K562 (cell line): ENCODE data around the gene ESR2. TPM values are rescaled to one million over a fixed set of nuclear protein-coding genes. Genes with fewer than 3 reads are reported as not detected.

Experiments
- ATAC-seq: fragments of 200-7000 bp; cut with Tn5 transposase; 3 replicates; pipeline ENCODE4 v1.9.1; 2020; ENCODE audit warnings: moderate library complexity
- BruUV-seq: library from RNA; stranded (reverse); fragments of 400-500 nt; replicated peaks from 2 replicates; lab custom pipeline; 2021; lab: Mats Ljungman, UMichigan
- CTCF ChIA-PET: fragments of 300-600 bp; formaldehyde crosslinking; extraction: SDS; loops from one replicate; lab custom pipeline; 2021; ENCODE audit warnings: low intra/inter-chr PET ratio; lab: Yijun Ruan, JAX
- POLR2A ChIA-PET: fragments of 300-600, 350-650 bp; sonication (Branson Sonifier 250); formaldehyde crosslinking; extraction: SDS; loops from one replicate; lab custom pipeline; 2021; ENCODE audit warnings: antibody characterized with exemption, inconsistent platforms; lab: Yijun Ruan, JAX
- DNase-seq, 4 experiments: peaks; one replicate each; pipeline versions ENCODE4 v3.0.0 to v3.0.0-alpha.2; 2011 to 2018; ENCODE audit warnings: low spot score in 3 of 4, mixed read lengths in 3 of 4; ENCODE audit errors: extremely low read depth in 1 of 4
- FAIRE-seq: peaks from 2 replicates; lab custom pipeline; 2011; peaks lifted over from hg19 to GRCh38; lab: Jason Lieb, UNC
- H2AFZ ChIP-seq: 2 replicates; pipeline ENCODE4 v1.6.0; 2011; ENCODE audit warnings: low read depth, low read length, control low read depth, inconsistent platforms
- H3K27ac ChIP-seq: fragments of 200-600 bp; 3 replicates; pipeline ENCODE4 v1.8.0; 2011; ENCODE audit warnings: low read depth, mild to moderate bottlenecking, control low read depth, inconsistent platforms, low read length, moderate library complexity, mixed read lengths; ENCODE audit errors: extremely low read depth
- H3K27me3 ChIP-seq, 2 experiments: fragments of 300-600 bp in 1 of 2; 2 replicates in 1 of 2; 3 replicates in 1 of 2; pipeline versions ENCODE4 v1.6.0 to v1.8.0; 2011; ENCODE audit warnings: inconsistent platforms in 2 of 2, low read length in 2 of 2, mild to moderate bottlenecking in 1 of 2, mixed read lengths in 1 of 2, moderate library complexity in 1 of 2; ENCODE audit not compliant: control insufficient read depth in 2 of 2, insufficient read depth in 2 of 2
- H3K36me3 ChIP-seq: fragments of 300-600 bp; 3 replicates; pipeline ENCODE4 v1.8.0; 2011; ENCODE audit warnings: mild to moderate bottlenecking, low read length, inconsistent platforms; ENCODE audit not compliant: control insufficient read depth, insufficient read depth
- H3K4me1 ChIP-seq, 2 experiments: fragments of 200-600 bp in 1 of 2; replicated peaks in 1 of 2; 2 replicates in 1 of 2; 3 replicates in 1 of 2; pipeline versions ENCODE4 v1.5.1 to v1.8.0; 2011; ENCODE audit warnings: inconsistent platforms in 2 of 2, low read length in 2 of 2, mild to moderate bottlenecking in 1 of 2, mixed read lengths in 1 of 2, moderate library complexity in 1 of 2; ENCODE audit not compliant: control insufficient read depth in 2 of 2, insufficient read depth in 2 of 2
- H3K4me2 ChIP-seq: 2 replicates; pipeline ENCODE4 v1.6.1; 2011; ENCODE audit warnings: low read length, control low read depth, inconsistent platforms, mixed read lengths; ENCODE audit not compliant: insufficient read depth
- H3K4me3 ChIP-seq: fragments of 200-600 bp; sonication (generic), shearing (Covaris generic); 2 replicates; pipeline ENCODE4 v1.5.1; 2016; ENCODE audit warnings: control low read depth, inconsistent platforms
- H3K79me2 ChIP-seq: fragments of 200-600 bp; 3 replicates; pipeline ENCODE4 v1.8.0; 2011; ENCODE audit warnings: low read length, inconsistent platforms; ENCODE audit not compliant: control insufficient read depth, insufficient read depth
- H3K9ac ChIP-seq, 2 experiments: 2 replicates each; pipeline versions ENCODE4 v1.6.0 to v1.6.1; 2011; ENCODE audit warnings: low read depth in 2 of 2, low read length in 2 of 2, control low read depth in 1 of 2, inconsistent platforms in 1 of 2, mild to moderate bottlenecking in 1 of 2, mixed read lengths in 1 of 2; ENCODE audit not compliant: insufficient read depth in 1 of 2
- H3K9me1 ChIP-seq: one replicate; pipeline ENCODE4 v1.6.0; 2011; ENCODE audit warnings: inconsistent platforms, mild to moderate bottlenecking, low read length, moderate library complexity; ENCODE audit not compliant: control insufficient read depth, insufficient read depth
- H3K9me3 ChIP-seq: replicated peaks from 2 replicates; pipeline ENCODE4 v1.5.1; 2011; ENCODE audit warnings: low read depth, low read length, inconsistent platforms; ENCODE audit not compliant: control insufficient read depth, insufficient read depth
- H4K20me1 ChIP-seq: replicated peaks from 2 replicates; pipeline ENCODE4 v1.6.1; 2011; ENCODE audit warnings: low read length, inconsistent platforms, mixed read lengths; ENCODE audit not compliant: control insufficient read depth, insufficient read depth
- EGR1 ChIP-seq: fragments of 450-650 bp; conservative IDR thresholded peaks from 2 replicates; pipeline ENCODE4 v1.6.1; 2017; ENCODE audit warnings: mild to moderate bottlenecking
- MBD2 ChIP-seq: sonication (generic); IDR thresholded peaks from 2 replicates; pipeline ENCODE4 v1.6.1; 2016; ENCODE audit warnings: low read depth, borderline replicate concordance
- RCOR1 ChIP-seq, 2 experiments: IDR thresholded peaks; 2 replicates each; pipeline ENCODE4 v1.6.1; 2012; ENCODE audit warnings: low read depth in 2 of 2, low read length in 2 of 2, borderline replicate concordance in 1 of 2, improper control_type of control experiment in 1 of 2
- RHOXF2B ChIP-seq: fragments of 250-450 bp; sonication (Bioruptor Pico); conservative IDR thresholded peaks from 2 replicates; pipeline ENCODE4 v1.5.1; 2021
- SUPT5H ChIP-seq: fragments of 450-650 bp; IDR thresholded peaks from 2 replicates; pipeline ENCODE4 v1.6.1; 2016
- ZNF263 ChIP-seq: sonication (generic); formaldehyde crosslinking; IDR thresholded peaks from 2 replicates; pipeline ENCODE4 v1.8.0; 2022; ENCODE audit warnings: mild to moderate bottlenecking, missing genetic modification reagents, borderline replicate concordance
- ZNF589 ChIP-seq: fragments of 200-800 bp; sonication (Bioruptor generic); IDR thresholded peaks from 2 replicates; pipeline ENCODE4 v1.6.1; 2016; ENCODE audit warnings: low read depth, missing genetic modification characterization, missing compliant biosample characterization
- WGBS: fragments of 100-300 bp; shearing (Covaris generic); methylation state at CpG from one replicate; pipeline ENCODE4 v1.1.6; 2016; ENCODE audit warnings: low coverage, mixed read lengths; ENCODE audit not compliant: insufficient coverage; ENCODE audit errors: missing lambda C conversion rate; 5-methylcytosine and 5-hydroxymethylcytosine counted together
- in situ Hi-C: fragments of 300-500 bp; cut with MboI; formaldehyde crosslinking; loops from 4 replicates; pipeline ENCODE4 v1.15.0; 2018; ENCODE audit warnings: inconsistent platforms, mixed read lengths
- intact Hi-C: fragments of 100-400 bp; cut with micrococcal nuclease; formaldehyde crosslinking; loops from 2 replicates; pipeline ENCODE4 v1.14.2; 2022
- polyA plus RNA-seq, 8 experiments: library from polyadenylated mRNA; depleted of rRNA in 4 of 8; stranded (reverse) in 5 of 8; unstranded in 3 of 8; fragments of >200 nt; fragmentation: Nextera tagmentation in 2 of 8; fragmentation: Illumina TruSeq in 1 of 8; extraction: Ambion mirVana in 2 of 8; extraction: Trizol in 1 of 8; gene quantifications; 2 replicates each; pipeline versions ENCODE4 v1.2.1 to v1.2.3, GENCODE V29; 2011 to 2014; ENCODE audit warnings: inconsistent platforms in 1 of 8, missing spikeins in 1 of 8
- total RNA-seq, 7 experiments: library from RNA; depleted of rRNA in 6 of 7; stranded (reverse); fragments of >200 nt in 6 of 7; fragmentation: Illumina TruSeq in 2 of 7; extraction: Trizol in 2 of 7; gene quantifications; 2 replicates each; pipeline versions ENCODE4 v1.2.1 to v1.2.3, GENCODE V29; 2011 to 2021; ENCODE audit warnings: low replicate concordance in 1 of 7
- TF ChIP-seq, protein P1 (sequence below), 2 experiments: IDR thresholded peaks; 2 replicates each; pipeline ENCODE4 v1.6.1; 2011; ENCODE audit warnings: borderline replicate concordance in 1 of 2, control low read depth in 1 of 2, low read depth in 1 of 2, low read length in 1 of 2, mild to moderate bottlenecking in 1 of 2, mixed read lengths in 1 of 2, moderate library complexity in 1 of 2; ENCODE audit not compliant: insufficient read depth in 1 of 2, insufficient read length in 1 of 2, poor library complexity in 1 of 2, severe bottlenecking in 1 of 2; ENCODE audit errors: extremely low read depth in 1 of 2

The ESR2 gene
- total and polyA plus RNA-seq, 9 of the 15 experiments (the other 6 are each of a cell fraction or from before 2014, with no cell fraction given) = 0.07 to 3.8 (median 2.0) TPM

DNA sequence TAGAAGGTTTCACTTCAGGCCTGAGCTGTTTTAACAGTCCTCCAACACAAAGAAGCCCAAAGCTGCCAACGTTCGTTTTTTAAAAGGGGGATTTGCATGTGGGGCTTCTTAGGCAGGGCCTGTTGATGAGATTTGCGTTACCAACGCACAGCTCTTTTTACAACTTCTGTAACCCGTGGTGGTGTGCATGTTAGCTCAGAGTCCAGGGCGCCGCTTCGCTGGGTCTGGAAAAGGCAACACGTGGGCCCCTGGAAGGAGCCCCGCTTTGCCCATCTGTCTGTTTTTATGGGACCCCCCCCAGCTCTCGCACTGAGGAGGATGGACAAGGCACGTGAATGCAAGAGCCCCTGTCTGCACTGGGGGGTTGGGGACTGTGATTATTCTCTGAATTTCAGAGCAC is 84.0 kb downstream of the ESR2 start (continued):
- TF ChIP-seq, protein P1, sequence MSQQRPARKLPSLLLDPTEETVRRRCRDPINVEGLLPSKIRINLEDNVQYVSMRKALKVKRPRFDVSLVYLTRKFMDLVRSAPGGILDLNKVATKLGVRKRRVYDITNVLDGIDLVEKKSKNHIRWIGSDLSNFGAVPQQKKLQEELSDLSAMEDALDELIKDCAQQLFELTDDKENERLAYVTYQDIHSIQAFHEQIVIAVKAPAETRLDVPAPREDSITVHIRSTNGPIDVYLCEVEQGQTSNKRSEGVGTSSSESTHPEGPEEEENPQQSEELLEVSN (IDR thresholded peaks at IDR 0.05; ENCODE audit: borderline replicate concordance in 1 of 2, extremely low read depth in 1 of 2, insufficient read depth in 1 of 2, insufficient read length in 1 of 2, low read depth in 1 of 2, low read length in 1 of 2, poor library complexity in 1 of 2, severe bottlenecking in 1 of 2) = no peak
- TF ChIP-seq EGR1 (no peak), RHOXF2B (no peak)

GRCh38 chr14:64209444-64210131 is 84.6 kb downstream of the ESR2 start:
- CTCF ChIA-PET = no interaction called here
- no peak overlapping the region for H2AFZ ChIP-seq
- no peaks in the 10 kb centered on the region for H3K79me2 ChIP-seq

More at GRCh38 chr14:64209444-64210131, 84.6 kb downstream of the ESR2 start:
- intact Hi-C loops = no loop called here
- DNase-seq (no peak), FAIRE-seq (no peak), ATAC-seq (no peak)
- Histone ChIP-seq H3K9me3 (no peaks in the 10 kb centered on the region), H3K9me1 (no peaks in the 10 kb centered on the region), H3K27ac (no peak overlapping the region), H3K4me1 (peaks cover 0 to 7% of the 10 kb centered on the region in 2 experiments; a peak in 2 of 5 replicates), H3K36me3 (no peaks in the 10 kb centered on the region), H4K20me1 (no peaks in the 10 kb centered on the region), H3K27me3 (no peaks in the 10 kb centered on the region), H3K9ac (no peak overlapping the region), H3K4me2 (no peak overlapping the region), H3K4me3 (no peak overlapping the region)
- WGBS = 36% methylated on average over 19 of the region's 21 CpGs
- POLR2A ChIA-PET = interaction anchor here (1.4 kb wide), 2 partner anchors 13 to 98 kb away, joined by 3 read pairs; no protein-coding TSS in a partner anchor
- in situ Hi-C loops = no loop called here
- BruUV-seq = no TSS peak
- TF ChIP-seq ZNF263 (no peak), ZNF589 (CRISPR knock-in tag) (no peak), SUPT5H (no peak), RCOR1 (IDR thresholded peaks at IDR 0.05; ENCODE audit: borderline replicate concordance in 1 of 2, low read depth in 2 of 2, low read length in 2 of 2) (no peak), MBD2 (no peak)
